EH (cell line): ENCODE results near the gene GMEB2.

Source experiments
- DNase-seq: peaks from one replicate; pipeline ENCODE4 v3.0.0-alpha.2; 2015; ENCODE audit warnings: low read depth

GMEB2 gene

DNA sequence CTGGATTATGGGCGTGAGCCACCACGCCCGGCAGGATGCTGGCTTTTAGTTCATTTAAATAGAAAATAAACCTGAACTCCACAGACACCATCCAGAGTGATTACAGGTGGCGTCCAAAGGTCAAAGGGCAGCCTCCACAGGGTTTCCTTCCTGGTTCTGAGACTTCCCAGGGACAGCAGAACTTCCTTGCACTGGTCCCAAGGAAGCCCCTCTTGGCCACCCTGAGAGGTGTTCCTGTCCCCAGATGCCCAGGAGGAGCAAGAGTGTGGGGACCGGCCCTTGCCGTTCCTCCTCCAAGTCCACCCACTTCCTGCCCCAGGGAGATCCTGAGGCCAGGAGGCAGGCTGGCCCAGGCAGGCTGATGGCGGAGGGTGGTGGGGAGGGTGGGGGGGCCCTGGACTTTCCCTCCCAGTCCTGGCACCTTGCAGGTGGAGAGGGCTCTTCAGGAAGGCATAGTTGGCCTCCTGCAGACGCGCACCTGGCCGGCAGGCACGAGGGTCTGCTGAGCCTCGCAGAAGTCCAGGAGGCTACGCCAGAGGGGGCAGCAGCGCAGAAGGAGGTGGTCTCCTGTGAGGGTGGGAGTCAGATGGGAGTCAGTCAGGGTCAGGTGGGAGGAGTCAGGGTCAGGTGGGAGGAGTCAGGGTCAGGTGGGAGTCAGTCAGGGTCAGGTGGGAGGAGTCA, 68.0 kb downstream of the GMEB2 start:
- no peak for DNase-seq

DNA sequence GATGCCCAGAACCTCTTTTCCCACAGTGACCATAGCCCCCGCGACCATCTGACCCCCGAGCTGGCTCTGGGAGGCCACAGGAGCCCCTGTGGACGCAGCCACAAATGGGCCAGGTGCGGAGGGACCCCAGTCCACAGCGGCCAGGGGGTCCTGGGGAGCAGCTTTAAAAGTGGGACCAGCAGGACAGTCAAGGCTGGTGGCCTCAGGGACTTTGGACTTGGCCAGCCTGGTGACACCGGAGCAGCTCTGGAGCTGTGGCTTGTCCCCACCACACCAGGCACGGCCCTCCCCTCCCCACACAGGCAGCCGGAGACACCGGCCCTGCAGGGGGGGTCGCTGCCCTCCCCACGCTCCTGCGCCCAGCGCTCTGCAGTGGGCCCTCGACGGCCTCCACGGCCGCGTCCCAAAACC, 69.4 kb downstream of the GMEB2 start:
- DNase-seq = no peak

DNA sequence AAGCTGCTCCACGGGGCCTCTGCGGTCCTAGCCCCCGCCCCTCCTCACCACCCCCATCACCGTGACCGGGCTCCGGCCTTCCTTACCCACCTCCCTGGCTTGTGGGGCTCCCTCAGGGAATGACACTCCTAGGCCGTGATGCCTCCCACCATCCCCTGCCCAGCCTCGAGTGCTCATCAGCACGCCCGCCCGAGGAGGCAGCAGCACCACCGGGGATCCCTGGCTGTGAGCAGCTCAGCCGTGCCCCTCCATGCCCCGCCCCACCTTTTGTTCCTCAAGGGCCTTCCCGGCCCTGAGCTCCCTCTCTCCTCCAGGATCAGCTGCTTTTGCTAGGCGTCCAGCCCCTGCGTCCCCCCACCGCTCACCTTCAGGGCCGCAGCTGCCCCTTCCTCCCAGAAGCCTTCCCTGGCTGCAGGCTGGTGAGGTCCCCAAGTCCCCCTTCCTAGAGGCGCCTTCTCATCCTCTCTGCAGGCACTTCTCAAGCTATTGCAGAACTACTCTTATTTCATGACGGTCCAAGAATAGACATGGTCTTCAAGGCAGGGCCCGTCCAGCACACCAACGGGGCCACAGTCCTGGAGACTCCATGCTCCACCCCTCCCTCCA, 69.9 kb downstream of the GMEB2 start:
- DNase-seq = no peak

DNA sequence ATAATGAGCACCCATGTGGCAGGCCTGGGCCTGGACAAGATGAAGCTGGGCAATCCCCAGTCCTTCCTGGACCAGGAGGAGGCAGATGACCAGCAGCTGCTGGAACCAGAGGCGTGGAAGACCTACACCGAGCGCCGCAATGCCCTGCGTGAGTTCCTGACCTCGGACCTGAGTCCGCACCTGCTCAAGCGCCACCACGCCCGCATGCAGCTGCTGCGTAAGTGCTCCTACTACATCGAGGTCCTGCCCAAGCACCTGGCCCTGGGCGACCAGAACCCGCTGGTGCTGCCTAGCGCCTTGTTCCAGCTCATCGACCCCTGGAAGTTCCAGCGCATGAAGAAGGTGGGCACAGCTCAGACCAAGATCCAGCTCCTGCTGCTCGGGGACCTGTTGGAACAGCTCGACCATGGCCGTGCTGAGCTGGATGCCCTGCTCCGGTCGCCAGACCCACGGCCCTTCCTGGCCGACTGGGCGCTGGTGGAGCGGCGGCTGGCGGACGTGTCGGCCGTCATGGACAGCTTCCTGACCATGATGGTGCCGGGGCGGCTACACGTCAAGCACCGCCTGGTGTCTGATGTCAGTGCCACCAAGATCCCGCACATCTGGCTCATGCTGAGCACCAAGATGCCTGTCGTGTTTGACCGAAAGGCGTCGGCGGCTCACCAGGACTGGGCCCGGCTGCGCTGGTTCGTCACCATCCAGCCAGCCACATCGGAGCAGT, 71.1 kb downstream of the GMEB2 start:
- no peak for DNase-seq

DNA sequence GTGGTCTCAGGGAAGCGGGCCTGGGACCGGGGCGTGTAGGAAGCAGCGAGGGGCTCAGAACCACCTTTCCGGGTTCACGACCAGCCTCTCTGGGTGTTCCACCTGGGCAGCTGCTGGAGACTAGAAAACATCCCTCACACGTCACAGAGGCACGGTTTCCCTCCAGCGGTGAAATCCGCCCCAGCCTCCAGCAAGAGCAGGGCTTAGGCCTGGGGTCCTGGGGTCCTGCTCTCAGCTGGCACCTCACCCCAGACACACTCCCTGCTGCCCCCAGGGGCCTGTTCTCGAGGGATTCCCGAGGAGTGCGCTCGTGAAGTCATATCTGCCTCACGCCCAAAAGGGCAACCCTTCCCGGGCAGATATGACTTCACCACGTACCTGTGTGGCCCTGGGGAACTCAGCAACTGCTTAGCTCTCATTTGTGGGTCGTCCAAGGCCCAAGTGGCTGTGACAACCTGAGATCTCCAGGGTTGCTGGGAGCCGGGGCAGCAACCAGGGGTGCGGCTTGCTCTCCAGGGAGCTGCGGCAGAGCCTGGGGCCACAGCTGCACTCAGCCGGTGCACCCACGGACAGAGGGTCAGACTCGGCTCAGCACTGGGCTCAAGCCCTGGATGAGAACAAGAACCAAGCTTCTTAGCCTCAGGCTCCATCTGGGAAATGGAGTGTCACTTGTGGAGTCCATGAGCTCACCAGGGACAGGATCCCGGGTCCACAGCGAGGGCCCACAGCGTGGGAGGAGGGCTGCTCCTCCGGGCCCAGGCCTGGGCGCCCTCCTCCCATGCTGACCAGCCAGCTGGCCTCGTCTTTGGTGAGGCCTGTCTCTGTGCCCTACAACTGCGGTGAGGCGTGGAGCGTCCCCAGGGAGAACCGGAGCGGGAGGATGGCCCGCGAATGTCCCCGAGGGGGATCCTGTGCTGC, 72.3 kb downstream of the GMEB2 start:
- no peak for DNase-seq

DNA sequence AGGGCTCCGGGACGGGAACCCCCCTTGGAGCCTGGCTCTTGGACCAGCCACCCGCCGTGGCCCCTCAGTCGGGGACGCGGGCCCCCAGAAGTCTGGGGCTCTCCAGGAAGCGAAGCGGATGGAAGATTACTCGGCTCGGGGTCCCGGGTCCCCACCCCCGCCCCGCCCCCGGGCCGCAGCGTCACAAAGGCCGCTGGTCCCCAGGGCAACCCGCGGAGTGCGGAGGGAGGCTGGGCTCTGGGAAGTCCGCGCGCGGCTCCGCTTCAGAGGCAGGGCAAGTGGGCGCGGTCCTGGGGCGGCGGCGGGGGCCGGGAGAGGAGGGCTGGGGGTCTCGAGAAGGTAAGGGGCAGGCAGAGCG, 73.0 kb downstream of the GMEB2 start, which contains the start of gene FNDC11:
TSS of gene FNDC11 (plus strand) at position 227 of the 358 bp plus-strand sequence. CDS start 1,505 bp downstream, outside the sequence.
- DNase-seq = peak; percentile 49

DNA sequence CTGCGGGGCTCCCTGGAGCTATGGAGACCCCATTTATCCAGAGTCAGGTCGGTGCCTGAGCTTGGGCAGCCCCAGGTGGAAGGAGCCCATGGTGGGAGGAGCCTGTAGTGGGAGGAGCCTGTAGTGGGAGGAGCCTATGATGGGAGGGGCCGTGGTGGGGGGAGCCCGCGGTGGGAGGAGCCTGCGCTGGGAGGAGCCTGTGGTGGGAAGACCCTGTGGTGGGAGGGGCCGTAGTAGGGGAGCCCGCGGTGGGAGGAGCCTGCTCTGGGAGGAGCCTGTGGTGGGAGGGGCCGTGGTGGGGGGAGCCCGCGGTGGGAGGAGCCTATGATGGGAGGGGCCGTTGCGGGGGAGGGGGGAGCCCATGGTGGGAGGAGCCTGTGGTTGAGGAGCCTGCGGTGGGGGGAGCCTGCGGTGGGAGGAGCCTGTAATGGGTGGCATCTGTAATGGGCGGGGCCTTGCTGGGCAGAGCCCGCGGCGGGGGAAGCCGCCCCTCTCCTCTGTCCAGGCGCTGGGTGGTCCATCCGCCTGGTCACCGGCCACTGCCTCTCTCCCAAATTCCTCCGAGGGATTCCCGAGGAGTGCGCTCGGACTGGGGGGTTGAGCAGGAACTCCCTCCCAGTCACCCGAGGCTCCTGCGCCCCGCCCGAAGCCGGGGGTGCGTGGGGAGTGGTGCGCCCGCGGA, 73.5 kb downstream of the GMEB2 start:
- peak; percentile 87 for DNase-seq

DNA sequence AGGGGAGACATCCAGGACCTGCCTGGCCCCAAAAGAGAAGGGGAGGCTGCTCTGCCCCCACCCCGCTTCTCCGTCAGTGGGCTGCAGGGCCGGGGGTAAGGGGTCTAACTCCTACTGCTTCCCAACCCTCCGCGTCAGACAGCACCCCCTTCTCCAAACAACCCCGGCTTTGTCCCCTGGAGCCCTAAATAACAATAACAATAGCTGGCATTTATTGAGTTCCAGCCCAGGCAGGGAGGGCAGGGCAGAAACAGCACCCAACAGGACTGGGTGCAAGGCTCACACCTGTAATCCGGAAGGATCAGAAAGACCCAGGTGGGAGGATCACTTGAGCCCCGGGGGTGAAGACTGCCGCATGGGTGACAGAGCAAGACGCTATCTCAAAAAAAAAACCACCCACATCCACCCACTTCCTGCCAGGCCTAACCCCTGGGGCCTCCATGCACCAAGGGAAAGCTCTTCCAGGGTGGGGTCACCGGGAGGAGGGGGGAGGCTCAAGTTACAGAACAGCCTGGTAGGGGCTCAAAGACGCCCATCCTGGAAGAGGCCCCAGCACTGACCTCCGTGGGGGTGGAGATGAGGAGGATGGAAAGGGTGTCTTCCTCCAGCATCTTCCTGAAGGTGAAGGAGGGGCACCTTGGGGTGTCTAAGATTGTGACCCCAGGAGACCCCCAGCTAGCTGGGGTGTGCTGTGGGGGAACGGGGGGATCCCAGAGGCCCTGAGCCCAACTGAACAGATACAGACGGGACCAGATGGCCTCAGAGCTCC, 74.2 kb downstream of the GMEB2 start:
- DNase-seq = peak; percentile 30

DNA sequence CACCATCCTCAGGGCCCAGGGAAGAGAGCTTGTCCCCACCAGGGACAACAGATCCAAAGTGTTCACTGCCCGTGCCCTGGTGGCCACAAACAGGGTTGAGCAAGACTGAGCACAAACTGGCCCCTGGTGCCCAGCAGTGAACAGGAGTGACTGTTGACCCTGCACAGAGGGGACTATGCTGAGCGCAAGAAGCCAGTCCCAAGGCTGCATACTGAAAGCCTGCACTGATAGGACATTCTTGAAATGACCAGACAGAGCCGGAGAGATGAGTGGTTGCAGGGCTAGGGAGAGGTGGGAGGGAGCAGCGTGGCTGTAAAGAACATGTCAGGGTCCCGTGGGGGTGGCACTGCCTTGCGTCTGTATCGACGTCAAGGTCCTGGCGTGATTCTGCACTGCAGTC, 75.8 kb downstream of the GMEB2 start:
- peak; percentile 16 for DNase-seq

DNA sequence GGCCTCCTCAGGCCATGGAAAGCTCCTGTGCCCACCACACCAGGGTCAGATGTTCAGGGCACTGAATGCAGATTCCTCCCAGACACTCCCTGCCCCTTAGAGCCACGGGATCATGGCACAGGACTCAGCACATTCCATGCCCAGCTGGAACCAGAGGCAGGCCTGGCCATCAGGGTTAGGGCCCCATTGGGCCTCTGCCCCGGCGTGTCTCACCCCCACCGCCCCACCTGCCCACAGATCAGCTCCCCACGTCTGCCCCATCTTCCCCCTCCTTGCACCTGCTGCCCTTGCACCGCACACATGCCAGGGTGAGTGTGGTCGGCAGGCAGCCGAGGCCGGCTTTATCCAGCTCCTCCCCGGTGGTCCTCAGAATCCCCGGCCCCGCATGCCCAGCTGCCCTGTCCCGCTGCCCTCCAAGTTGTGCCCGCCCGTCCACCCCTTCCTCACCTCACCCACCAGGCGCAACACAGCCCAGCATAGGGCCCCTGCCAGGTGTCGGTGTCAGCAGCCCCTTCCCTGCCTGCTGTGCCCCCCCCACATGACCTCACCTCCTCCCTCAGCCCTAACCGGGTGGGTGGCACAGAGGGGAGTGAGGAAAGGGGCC, 77.1 kb downstream of the GMEB2 start:
- DNase-seq = no peak

DNA sequence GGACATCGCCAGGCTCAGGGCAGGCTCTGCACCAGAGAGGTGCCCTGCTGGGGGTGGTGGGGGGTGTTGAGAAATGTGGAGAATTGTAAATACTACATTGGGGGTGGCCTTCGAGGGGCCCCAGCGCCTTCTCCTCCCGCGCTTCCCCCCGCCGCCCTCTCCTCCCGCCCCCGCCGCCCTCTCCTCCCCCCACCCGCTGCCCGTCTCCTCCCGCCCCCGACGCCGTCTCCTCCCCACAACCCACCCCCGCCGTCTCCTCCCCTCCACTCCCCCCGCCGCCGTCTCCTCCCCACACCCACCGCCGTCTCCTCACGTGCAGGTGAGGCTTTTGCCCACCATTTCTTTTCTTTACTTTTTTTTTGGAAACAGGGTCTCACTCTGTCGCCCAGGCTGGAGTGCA, 77.9 kb downstream of the GMEB2 start:
- no peak for DNase-seq

DNA sequence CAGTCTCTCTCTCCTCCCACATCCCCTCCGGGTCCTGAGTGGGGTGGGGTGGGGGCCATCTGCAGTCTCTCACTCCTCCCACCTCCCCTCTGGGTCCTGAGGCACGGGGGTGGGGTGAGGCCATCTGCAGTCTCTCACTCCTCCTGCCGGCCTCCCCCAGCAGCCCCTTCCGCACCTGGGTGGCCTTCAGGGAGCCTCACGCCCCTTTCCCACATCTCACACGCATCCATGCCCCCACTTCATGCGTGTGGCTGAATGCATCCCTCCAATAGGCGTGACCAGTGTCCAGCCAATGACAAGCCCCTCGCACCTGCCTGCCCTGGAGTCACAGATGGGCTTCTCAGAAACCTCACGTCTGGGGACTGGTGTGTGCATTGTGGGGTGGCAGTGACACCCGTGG, 78.4 kb downstream of the GMEB2 start:
- DNase-seq = no peak

DNA sequence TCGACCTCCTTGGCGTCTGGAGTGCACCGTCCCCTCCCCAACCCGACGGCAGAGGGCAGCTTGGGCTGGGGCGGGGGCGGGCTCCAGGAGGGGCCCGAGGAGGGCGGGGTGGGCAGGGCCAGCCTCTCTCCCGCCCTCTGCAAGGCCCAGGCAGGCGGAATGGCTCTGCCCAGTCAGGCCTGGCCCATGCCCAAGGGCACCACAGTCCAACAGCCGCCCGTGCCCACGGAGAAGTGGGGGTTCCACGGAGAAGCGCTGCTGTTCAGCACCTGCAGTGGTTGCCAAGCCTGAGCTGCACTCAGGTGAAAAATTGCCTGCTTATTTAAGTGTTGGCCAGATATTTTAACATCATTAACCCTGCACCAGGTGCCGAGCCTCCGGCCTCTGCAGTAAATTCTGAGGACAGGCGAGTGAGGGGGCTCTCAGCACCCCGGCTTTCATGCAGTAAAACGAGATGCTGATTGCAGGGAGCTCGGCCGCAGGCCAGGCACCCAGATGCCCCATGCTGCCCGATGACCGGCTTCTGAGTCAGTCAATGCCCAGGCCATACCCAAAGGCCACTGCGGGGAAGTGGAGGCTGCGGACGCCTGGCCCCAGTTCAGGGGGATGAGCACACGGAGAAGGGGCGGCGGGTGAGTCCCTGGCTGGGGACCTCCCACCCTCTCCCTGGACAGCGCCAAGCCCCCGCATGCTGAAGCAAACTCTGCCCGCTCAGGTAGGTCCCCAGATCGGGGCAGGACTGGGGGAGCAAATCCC, 79.0 kb downstream of the GMEB2 start, which contains the start of gene SRMS:
TSS of gene SRMS (minus strand) at position 25 of the 756 bp plus-strand sequence. CDS start 286 bp downstream, outside the sequence.
- DNase-seq = no peak

DNA sequence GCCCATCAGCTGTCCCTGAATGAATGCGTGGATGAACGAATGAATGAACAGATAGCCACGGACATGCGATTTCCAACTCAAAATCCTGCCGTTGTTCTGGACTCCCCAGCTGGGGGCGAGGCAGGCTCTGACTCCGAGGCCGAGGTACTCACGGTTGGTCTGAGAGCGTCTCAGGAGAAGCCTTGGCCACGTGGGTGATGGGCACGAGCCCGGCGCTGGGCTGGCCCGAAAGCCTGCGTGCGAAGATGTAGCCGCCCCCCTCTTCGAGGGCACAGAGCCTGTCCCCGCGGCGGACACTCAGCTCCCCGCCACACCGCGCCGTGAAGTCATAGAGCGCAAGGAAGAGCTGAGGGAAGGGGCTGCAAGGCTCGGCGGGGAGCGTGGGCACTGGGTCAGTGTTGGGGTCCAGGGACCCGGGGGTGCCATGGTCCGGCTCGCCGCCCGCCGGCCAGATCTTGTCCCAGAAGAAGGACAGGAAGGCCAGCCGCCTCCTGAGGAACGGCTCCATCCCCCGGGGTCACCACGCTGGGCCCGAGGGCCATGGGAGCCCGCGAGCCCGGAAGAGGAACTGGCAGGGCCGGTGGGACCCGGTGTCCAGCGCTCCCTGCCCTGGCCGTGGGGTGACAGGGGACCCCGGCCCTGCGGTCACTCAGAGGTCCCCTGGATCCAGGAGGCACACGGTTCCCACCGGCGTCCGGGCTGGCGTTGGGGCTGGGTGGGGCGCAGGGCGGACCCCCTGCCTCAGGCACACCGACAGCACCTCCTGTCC, 79.8 kb downstream of the GMEB2 start:
- DNase-seq = no peak

DNA sequence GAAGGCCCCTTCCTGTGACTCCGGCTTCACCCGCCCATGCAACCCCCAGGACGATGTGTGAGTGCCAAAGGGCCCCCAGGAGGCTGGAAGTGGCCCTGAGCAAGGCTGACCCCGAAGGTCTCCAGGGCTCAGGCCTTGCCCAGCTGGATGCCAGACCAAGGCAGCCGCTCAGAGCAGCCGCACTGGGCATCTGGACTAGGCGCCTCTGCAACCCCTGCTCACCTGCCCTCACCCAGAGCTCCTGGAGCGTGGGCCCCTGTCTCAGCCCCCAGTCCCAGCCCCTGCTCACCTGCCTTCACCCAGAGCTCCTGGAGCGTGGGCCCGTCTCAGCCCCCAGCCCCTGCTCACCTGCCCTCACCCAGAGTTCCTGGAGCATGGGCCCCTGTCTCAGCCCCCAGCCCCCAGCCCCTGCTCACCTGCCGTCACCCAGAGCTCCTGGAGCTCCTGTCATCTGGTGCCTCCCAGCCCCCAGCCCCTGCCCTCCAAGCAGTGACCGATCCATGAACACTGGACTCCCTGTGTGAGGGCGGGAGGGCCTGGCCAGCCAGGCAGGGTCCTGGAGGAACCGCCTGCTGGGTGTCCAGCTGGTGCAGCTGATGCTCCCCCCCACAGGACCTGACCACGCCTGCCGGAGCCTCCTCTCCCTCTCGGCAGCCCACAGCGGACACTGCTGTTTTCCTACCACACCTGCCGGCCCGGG, 80.5 kb downstream of the GMEB2 start:
- no peak for DNase-seq

DNA sequence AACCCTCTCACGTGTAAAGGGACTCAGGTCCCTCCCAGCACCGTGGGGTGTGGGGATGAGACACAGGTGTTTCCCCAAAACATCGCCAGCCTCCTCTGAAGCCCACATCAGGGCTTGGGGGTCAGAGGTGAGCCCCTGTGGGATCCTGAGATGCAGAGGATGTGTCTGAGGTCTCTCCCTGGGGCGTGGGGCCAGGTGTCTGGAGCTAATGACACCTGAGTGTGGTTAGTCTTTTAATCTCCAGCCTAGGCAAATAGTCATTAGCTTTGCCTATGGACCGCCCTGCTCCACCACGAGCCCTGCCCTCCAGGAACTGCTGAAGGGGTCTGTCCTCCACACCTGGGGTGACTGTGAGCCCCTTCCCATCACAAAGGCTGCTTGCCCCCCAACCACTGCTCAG, 81.1 kb downstream of the GMEB2 start:
- DNase-seq = no peak

DNA sequence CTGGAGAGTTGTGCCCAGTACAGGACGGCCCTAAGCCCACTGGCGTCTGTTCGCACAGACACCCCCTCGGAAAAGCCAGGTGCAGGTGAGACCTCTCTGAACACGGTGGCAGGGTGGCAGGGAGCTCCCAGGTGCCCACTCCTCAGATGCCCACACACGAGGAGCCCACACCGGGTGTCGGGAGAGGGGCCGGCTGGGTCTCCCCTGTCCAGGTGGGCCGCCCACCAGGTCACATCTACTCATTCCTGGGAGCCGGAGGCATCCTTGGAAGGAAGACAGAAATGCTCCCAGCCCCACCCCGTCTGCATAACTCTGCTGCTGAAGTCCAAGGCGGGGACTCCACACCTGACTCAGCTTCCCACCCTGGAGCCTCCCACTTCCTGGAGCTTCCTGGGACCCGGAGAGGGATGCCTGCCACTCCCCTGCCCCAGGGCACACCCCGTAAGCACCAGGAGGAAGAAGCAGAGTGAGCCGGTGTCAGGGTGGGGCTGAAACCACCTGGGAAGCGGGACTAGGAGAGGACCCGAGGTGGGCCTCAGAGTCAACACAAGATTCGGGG, 81.9 kb downstream of the GMEB2 start:
- no peak for DNase-seq
